Measurements from ENCODE around the gene OR51V1.

DNA sequence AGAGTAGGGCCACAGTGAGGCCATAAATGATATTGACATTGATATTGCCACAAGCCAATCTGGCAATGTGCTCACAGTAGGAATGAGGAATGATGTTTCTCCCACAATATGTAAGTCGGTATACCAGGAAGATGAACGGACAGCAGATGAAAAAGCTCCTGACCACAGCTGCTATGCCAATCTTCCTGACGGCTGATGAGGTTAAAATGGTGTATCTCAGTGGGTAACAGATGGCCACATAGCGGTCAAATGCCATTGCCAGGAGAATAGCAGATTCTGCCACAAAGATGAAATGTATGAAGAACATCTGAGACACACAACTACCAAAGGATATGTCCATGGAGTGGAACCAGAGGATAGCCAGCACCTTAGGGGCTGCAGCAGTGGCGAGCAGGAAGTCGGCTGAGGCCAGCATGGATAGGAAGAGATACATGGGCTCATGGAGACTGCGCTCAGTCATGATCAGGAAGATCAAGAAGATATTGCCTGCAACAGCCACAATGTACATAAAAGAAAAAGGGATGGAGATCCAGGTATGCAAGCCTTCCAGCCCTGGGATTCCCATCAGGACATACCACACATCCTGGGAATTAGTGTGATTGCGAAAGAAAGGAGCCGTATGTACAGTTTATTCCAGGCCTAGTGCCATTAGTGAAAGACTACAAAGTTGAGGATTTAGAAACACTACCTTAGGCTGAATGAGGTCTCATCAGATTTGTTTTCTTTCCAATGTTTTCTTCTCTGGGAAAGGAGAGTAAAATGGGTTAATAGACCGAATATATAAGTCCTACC lies 22.2 kb downstream of the OR51V1 start:
- TF ChIP-seq, protein P1, sequence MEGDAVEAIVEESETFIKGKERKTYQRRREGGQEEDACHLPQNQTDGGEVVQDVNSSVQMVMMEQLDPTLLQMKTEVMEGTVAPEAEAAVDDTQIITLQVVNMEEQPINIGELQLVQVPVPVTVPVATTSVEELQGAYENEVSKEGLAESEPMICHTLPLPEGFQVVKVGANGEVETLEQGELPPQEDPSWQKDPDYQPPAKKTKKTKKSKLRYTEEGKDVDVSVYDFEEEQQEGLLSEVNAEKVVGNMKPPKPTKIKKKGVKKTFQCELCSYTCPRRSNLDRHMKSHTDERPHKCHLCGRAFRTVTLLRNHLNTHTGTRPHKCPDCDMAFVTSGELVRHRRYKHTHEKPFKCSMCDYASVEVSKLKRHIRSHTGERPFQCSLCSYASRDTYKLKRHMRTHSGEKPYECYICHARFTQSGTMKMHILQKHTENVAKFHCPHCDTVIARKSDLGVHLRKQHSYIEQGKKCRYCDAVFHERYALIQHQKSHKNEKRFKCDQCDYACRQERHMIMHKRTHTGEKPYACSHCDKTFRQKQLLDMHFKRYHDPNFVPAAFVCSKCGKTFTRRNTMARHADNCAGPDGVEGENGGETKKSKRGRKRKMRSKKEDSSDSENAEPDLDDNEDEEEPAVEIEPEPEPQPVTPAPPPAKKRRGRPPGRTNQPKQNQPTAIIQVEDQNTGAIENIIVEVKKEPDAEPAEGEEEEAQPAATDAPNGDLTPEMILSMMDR (IDR thresholded peaks at IDR 0.05): no peak
- no peak for TF ChIP-seq ZNF232 (CRISPR knock-in tag; IDR thresholded peaks at IDR 0.05)
- TF ChIP-seq, protein P2, sequence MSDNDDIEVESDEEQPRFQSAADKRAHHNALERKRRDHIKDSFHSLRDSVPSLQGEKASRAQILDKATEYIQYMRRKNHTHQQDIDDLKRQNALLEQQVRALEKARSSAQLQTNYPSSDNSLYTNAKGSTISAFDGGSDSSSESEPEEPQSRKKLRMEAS (CRISPR knock-in tag; IDR thresholded peaks at IDR 0.05): no peak
- TF ChIP-seq, protein P3, sequence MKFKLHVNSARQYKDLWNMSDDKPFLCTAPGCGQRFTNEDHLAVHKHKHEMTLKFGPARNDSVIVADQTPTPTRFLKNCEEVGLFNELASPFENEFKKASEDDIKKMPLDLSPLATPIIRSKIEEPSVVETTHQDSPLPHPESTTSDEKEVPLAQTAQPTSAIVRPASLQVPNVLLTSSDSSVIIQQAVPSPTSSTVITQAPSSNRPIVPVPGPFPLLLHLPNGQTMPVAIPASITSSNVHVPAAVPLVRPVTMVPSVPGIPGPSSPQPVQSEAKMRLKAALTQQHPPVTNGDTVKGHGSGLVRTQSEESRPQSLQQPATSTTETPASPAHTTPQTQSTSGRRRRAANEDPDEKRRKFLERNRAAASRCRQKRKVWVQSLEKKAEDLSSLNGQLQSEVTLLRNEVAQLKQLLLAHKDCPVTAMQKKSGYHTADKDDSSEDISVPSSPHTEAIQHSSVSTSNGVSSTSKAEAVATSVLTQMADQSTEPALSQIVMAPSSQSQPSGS (CRISPR knock-in tag; IDR thresholded peaks at IDR 0.05; ENCODE audit: borderline replicate concordance, low read depth): no peak
- TF ChIP-seq, protein P4, sequence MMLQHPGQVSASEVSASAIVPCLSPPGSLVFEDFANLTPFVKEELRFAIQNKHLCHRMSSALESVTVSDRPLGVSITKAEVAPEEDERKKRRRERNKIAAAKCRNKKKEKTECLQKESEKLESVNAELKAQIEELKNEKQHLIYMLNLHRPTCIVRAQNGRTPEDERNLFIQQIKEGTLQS (CRISPR knock-in tag; conservative IDR thresholded peaks at IDR 0.05): no peak
- TF ChIP-seq SOX15 (CRISPR knock-in tag; IDR thresholded peaks at IDR 0.05): no peak
- TF ChIP-seq, protein P5, sequence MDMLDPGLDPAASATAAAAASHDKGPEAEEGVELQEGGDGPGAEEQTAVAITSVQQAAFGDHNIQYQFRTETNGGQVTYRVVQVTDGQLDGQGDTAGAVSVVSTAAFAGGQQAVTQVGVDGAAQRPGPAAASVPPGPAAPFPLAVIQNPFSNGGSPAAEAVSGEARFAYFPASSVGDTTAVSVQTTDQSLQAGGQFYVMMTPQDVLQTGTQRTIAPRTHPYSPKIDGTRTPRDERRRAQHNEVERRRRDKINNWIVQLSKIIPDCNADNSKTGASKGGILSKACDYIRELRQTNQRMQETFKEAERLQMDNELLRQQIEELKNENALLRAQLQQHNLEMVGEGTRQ (CRISPR knock-in tag; IDR thresholded peaks at IDR 0.05): no peak
- TF ChIP-seq, protein P6, sequence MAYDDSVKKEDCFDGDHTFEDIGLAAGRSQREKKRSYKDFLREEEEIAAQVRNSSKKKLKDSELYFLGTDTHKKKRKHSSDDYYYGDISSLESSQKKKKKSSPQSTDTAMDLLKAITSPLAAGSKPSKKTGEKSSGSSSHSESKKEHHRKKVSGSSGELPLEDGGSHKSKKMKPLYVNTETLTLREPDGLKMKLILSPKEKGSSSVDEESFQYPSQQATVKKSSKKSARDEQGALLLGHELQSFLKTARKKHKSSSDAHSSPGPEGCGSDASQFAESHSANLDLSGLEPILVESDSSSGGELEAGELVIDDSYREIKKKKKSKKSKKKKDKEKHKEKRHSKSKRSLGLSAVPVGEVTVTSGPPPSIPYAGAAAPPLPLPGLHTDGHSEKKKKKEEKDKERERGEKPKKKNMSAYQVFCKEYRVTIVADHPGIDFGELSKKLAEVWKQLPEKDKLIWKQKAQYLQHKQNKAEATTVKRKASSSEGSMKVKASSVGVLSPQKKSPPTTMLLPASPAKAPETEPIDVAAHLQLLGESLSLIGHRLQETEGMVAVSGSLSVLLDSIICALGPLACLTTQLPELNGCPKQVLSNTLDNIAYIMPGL (CRISPR knock-in tag; IDR thresholded peaks at IDR 0.05): no peak
- TF ChIP-seq, protein P7, sequence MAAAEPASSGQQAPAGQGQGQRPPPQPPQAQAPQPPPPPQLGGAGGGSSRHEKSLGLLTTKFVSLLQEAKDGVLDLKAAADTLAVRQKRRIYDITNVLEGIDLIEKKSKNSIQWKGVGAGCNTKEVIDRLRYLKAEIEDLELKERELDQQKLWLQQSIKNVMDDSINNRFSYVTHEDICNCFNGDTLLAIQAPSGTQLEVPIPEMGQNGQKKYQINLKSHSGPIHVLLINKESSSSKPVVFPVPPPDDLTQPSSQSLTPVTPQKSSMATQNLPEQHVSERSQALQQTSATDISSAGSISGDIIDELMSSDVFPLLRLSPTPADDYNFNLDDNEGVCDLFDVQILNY (CRISPR knock-in tag; IDR thresholded peaks at IDR 0.05): no peak
- no peak for TF ChIP-seq SP1 (CRISPR knock-in tag; conservative IDR thresholded peaks at IDR 0.05)
- TF ChIP-seq, protein P8, sequence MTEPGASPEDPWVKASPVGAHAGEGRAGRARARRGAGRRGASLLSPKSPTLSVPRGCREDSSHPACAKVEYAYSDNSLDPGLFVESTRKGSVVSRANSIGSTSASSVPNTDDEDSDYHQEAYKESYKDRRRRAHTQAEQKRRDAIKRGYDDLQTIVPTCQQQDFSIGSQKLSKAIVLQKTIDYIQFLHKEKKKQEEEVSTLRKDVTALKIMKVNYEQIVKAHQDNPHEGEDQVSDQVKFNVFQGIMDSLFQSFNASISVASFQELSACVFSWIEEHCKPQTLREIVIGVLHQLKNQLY (CRISPR knock-in tag; IDR thresholded peaks at IDR 0.05): no peak

Measured in WTC11 (cell line).